ENCODE results near the gene EDARADD. TPM values are rescaled to one million over a fixed set of nuclear protein-coding genes. Genes with fewer than 3 reads are reported as not detected.

Gene EDARADD
- total and polyA plus RNA-seq, 2 of the 13 experiments (the other 11 are each of a cell fraction or from before 2014, with no cell fraction given), result 0.03 TPM; not detected in 1

GRCh38 chr1:236508593-236509027, 114.5 kb downstream of the EDARADD start:
- Histone ChIP-seq H3K9ac (ENCODE audit: insufficient read depth, low read depth, low read length) (no peak overlapping the region), H3K27me3 (ENCODE audit: control insufficient read depth in 1 of 2, insufficient read depth in 2 of 2, low read length in 2 of 2) (no peaks in the 10 kb centered on the region), H3K79me2 (ENCODE audit: insufficient read depth, low read length) (no peaks in the 10 kb centered on the region), H3K4me3 (replicated peaks in 1 of 3; ENCODE audit: insufficient read depth in 1 of 3, low read depth in 2 of 3, low read length in 3 of 3) (no peak overlapping the region), H3K4me2 (ENCODE audit: low read depth, low read length) (no peak overlapping the region), H2AFZ (ENCODE audit: low read length) (no peak overlapping the region), H3K9me3 (ENCODE audit: low read length) (no peaks in the 10 kb centered on the region), H3K36me3 (replicated peaks in 1 of 2; ENCODE audit: control insufficient read depth in 1 of 2, insufficient read depth in 2 of 2, low read length in 2 of 2) (no peaks in the 10 kb centered on the region), H4K20me1 (ENCODE audit: insufficient read depth, low read length) (no peaks in the 10 kb centered on the region), H3K27ac (ENCODE audit: extremely low read length, insufficient read depth, low read length) (no peak overlapping the region), H3K4me1 (ENCODE audit: insufficient read depth, low read length) (peaks cover 72% of the 10 kb centered on the region)
- no peak for FAIRE-seq
- in situ Hi-C loops (cut with HindIII; ENCODE audit: extremely low pct_ligation_motif_present, low pct_unique_long_range_greater_than_20kb), result no loop called here
- BruUV-seq (replicated peaks), result no TSS peak
- POLR2A ChIA-PET, result interaction anchor here (1.3 to 1.6 kb wide), 2 partner anchors 13 to 15 kb away, joined by 3 read pairs; partner anchors contain the start of gene LGALS8
- intact Hi-C loops (cut with micrococcal nuclease; ENCODE audit: unreplicated experiment), result no loop called here
- no peak for DNase-seq (ENCODE audit: low spot score)
- ATAC-seq, result no peak
- 82% methylated on average over 6 of the region's 6 CpGs for WGBS (ENCODE audit: low lambda C conversion rate)
- CTCF ChIA-PET (ENCODE audit: low intra/inter-chr PET ratio, low total read pairs), result no interaction called here
- no peak for TF ChIP-seq NPAS2 (CRISPR knock-in tag; IDR thresholded peaks at IDR 0.05; ENCODE audit: borderline replicate concordance)
- TF ChIP-seq YY1 (IDR thresholded peaks at IDR 0.05; ENCODE audit: insufficient read depth, insufficient replicate concordance, low read depth, low read length), result no peak
- TF ChIP-seq, protein P1, sequence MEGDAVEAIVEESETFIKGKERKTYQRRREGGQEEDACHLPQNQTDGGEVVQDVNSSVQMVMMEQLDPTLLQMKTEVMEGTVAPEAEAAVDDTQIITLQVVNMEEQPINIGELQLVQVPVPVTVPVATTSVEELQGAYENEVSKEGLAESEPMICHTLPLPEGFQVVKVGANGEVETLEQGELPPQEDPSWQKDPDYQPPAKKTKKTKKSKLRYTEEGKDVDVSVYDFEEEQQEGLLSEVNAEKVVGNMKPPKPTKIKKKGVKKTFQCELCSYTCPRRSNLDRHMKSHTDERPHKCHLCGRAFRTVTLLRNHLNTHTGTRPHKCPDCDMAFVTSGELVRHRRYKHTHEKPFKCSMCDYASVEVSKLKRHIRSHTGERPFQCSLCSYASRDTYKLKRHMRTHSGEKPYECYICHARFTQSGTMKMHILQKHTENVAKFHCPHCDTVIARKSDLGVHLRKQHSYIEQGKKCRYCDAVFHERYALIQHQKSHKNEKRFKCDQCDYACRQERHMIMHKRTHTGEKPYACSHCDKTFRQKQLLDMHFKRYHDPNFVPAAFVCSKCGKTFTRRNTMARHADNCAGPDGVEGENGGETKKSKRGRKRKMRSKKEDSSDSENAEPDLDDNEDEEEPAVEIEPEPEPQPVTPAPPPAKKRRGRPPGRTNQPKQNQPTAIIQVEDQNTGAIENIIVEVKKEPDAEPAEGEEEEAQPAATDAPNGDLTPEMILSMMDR (CRISPR knock-in tag; IDR thresholded peaks at IDR 0.05), result no peak
- no peak for TF ChIP-seq ZNF878 (CRISPR knock-in tag; IDR thresholded peaks at IDR 0.05)
- no peak for TF ChIP-seq FOXO1 (CRISPR knock-in tag; IDR thresholded peaks at IDR 0.05)
- TF ChIP-seq JUNB (CRISPR knock-in tag; IDR thresholded peaks at IDR 0.05; ENCODE audit: borderline replicate concordance), result no peak

DNA sequence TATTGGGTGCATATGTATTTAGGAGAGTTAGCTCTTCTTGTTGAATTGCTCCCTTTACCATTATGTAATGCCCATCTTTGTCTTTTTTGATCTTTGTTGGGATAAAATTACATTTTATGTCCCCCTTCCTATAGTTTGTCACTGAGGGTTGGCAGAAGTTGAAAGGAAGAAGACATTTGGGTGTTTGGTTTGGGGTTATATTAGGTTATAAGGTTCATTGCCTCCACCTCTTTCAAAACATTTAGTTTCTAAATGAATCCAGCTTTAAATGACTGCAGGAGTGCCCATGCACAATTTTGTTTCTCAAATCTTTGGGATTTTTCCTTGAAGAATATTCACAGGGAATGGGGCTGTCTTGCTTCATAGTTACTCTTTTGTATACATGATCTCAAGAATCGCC, 115.1 kb downstream of the EDARADD start:
- no peak overlapping the region for H3K4me2 ChIP-seq (ENCODE audit: low read depth, low read length)
- no peak for ATAC-seq
- 77% methylated on average over 1 of the region's 1 CpG for WGBS (ENCODE audit: low lambda C conversion rate)
- H3K9ac ChIP-seq (ENCODE audit: insufficient read depth, low read depth, low read length), result no peak overlapping the region
- H3K27me3 ChIP-seq (ENCODE audit: control insufficient read depth in 1 of 2, insufficient read depth in 2 of 2, low read length in 2 of 2), result no peaks in the 10 kb centered on the region
- H3K36me3 ChIP-seq (replicated peaks in 1 of 2; ENCODE audit: control insufficient read depth in 1 of 2, insufficient read depth in 2 of 2, low read length in 2 of 2), result no peaks in the 10 kb centered on the region
- no peak for DNase-seq (ENCODE audit: low spot score)
- BruUV-seq (replicated peaks), result no TSS peak
- POLR2A ChIA-PET, result interaction anchor here (0.9 to 1.3 kb wide), 2 partner anchors 14 to 17 kb away, joined by 3 to 4 read pairs; partner anchors contain the start of gene LGALS8
- H2AFZ ChIP-seq (ENCODE audit: low read length), result no peak overlapping the region
- no peaks in the 10 kb centered on the region for H4K20me1 ChIP-seq (ENCODE audit: insufficient read depth, low read length)
- intact Hi-C loops (cut with micrococcal nuclease; ENCODE audit: unreplicated experiment) (no loop called here), in situ Hi-C loops (cut with HindIII; ENCODE audit: extremely low pct_ligation_motif_present, low pct_unique_long_range_greater_than_20kb) (no loop called here)
- H3K9me3 ChIP-seq (ENCODE audit: low read length), result no peaks in the 10 kb centered on the region
- FAIRE-seq, result no peak
- no peak overlapping the region for H3K4me3 ChIP-seq (replicated peaks in 1 of 3; ENCODE audit: insufficient read depth in 1 of 3, low read depth in 2 of 3, low read length in 3 of 3)
- CTCF ChIA-PET (ENCODE audit: low intra/inter-chr PET ratio, low total read pairs), result no interaction called here
- no peaks in the 10 kb centered on the region for H3K79me2 ChIP-seq (ENCODE audit: insufficient read depth, low read length)
- H3K27ac ChIP-seq (ENCODE audit: extremely low read length, insufficient read depth, low read length), result no peak overlapping the region
- peaks cover 72% of the 10 kb centered on the region for H3K4me1 ChIP-seq (ENCODE audit: insufficient read depth, low read length)
- no peak for TF ChIP-seq MED13 (CRISPR knock-in tag; IDR thresholded peaks at IDR 0.05)
- TF ChIP-seq MAX (IDR thresholded peaks at IDR 0.05), result no peak
- no peak for TF ChIP-seq RBM39 (IDR thresholded peaks at IDR 0.05; ENCODE audit: low read depth, low read length, poor library complexity, severe bottlenecking)
- TF ChIP-seq HDAC2 (CRISPR knock-in tag; IDR thresholded peaks at IDR 0.05), result no peak
- TF ChIP-seq NFIC (IDR thresholded peaks at IDR 0.05; ENCODE audit: low read length), result no peak
- TF ChIP-seq, protein P2, sequence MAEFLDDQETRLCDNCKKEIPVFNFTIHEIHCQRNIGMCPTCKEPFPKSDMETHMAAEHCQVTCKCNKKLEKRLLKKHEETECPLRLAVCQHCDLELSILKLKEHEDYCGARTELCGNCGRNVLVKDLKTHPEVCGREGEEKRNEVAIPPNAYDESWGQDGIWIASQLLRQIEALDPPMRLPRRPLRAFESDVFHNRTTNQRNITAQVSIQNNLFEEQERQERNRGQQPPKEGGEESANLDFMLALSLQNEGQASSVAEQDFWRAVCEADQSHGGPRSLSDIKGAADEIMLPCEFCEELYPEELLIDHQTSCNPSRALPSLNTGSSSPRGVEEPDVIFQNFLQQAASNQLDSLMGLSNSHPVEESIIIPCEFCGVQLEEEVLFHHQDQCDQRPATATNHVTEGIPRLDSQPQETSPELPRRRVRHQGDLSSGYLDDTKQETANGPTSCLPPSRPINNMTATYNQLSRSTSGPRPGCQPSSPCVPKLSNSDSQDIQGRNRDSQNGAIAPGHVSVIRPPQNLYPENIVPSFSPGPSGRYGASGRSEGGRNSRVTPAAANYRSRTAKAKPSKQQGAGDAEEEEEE (CRISPR knock-in tag; IDR thresholded peaks at IDR 0.05; ENCODE audit: borderline replicate concordance), result no peak
- TF ChIP-seq ZSCAN25 (CRISPR knock-in tag; IDR thresholded peaks at IDR 0.05), result no peak
- no peak for TF ChIP-seq ZFP36L1 (CRISPR knock-in tag; IDR thresholded peaks at IDR 0.05)
- no peak for TF ChIP-seq ZNF780A (CRISPR knock-in tag; IDR thresholded peaks at IDR 0.05)
- TF ChIP-seq ZSCAN12 (CRISPR knock-in tag; IDR thresholded peaks at IDR 0.05), result no peak
- no peak for TF ChIP-seq HNF4A (CRISPR knock-in tag; IDR thresholded peaks at IDR 0.05)

All from HepG2 (cell line).